OCI-LY1 (cell line): ENCODE data around the gene HDAC1.
A peak's percentile ranks its signal among the peaks of the same experiment; 100 is the strongest.

ENCODE experiments used
- H2AFZ ChIP-seq: fragments of 200-600 bp; sonication (generic), shearing (Covaris generic); 2 replicates; pipeline ENCODE4 v1.6.0; 2014; ENCODE audit warnings: antibody characterized with exemption, mild to moderate bottlenecking, low read length
- H3F3A ChIP-seq: fragments of 200-600 bp; sonication (generic), shearing (Covaris generic); 2 replicates; pipeline ENCODE4 v1.6.0; 2014; ENCODE audit warnings: mild to moderate bottlenecking, antibody characterized with exemption, low read length, moderate library complexity; ENCODE audit not compliant: insufficient read depth
- H3K27ac ChIP-seq: fragments of 200-600 bp; sonication (generic); 2 replicates; pipeline ENCODE4 v1.5.1; 2014; ENCODE audit warnings: low read length, mixed run types, mild to moderate bottlenecking, low read depth; ENCODE audit not compliant: poor library complexity, severe bottlenecking
- H3K27me3 ChIP-seq: fragments of 200-600 bp; sonication (generic); 2 replicates; pipeline ENCODE4 v1.6.0; 2014; ENCODE audit warnings: antibody characterized with exemption, mild to moderate bottlenecking, low read length, moderate library complexity; ENCODE audit not compliant: insufficient read depth
- H3K36me3 ChIP-seq: fragments of 200-600 bp; sonication (generic); 2 replicates; pipeline ENCODE4 v1.6.1; 2014; ENCODE audit warnings: mild to moderate bottlenecking, antibody characterized with exemption, low read length, moderate library complexity, mixed read lengths; ENCODE audit not compliant: insufficient read depth
- H3K4me1 ChIP-seq: fragments of 200-600 bp; sonication (generic); 2 replicates; pipeline ENCODE4 v1.5.1; 2014; ENCODE audit warnings: mild to moderate bottlenecking, low read length, moderate library complexity; ENCODE audit not compliant: insufficient read depth, severe bottlenecking
- H3K4me2 ChIP-seq: fragments of 200-600 bp; sonication (generic), shearing (Covaris generic); 2 replicates; pipeline ENCODE4 v1.6.1; 2014; ENCODE audit warnings: low read length
- H3K4me3 ChIP-seq: fragments of 200-600 bp; sonication (generic); 2 replicates; pipeline ENCODE4 v1.5.1; 2014; ENCODE audit warnings: low read length, low read depth, mild to moderate bottlenecking, mixed read lengths; ENCODE audit not compliant: poor library complexity, severe bottlenecking
- H3K79me2 ChIP-seq: fragments of 200-600 bp; shearing (Covaris generic); 2 replicates; pipeline ENCODE4 v1.6.1; 2016; ENCODE audit warnings: mixed run types, low read length, mixed read lengths; ENCODE audit not compliant: insufficient read depth
- H3K9ac ChIP-seq: fragments of 200-600 bp; sonication (generic), shearing (Covaris generic); 2 replicates; pipeline ENCODE4 v1.6.1; 2014; ENCODE audit warnings: mild to moderate bottlenecking, low read length, mixed read lengths
- H3K9me2 ChIP-seq: fragments of 200-600 bp; sonication (generic), shearing (Covaris generic); 2 replicates; pipeline ENCODE4 v1.6.1; 2014; ENCODE audit warnings: low read depth, mild to moderate bottlenecking, low read length, mixed read lengths
- H3K9me3 ChIP-seq: fragments of 200-600 bp; shearing (Covaris generic); 2 replicates; pipeline ENCODE4 v1.6.1; 2014; ENCODE audit warnings: low read length, mixed read lengths
- H4K20me1 ChIP-seq: fragments of 200-600 bp; sonication (generic), shearing (Covaris generic); 2 replicates; pipeline ENCODE4 v1.6.0; 2016; ENCODE audit warnings: mild to moderate bottlenecking, low read length; ENCODE audit not compliant: insufficient read depth
- EZH2 ChIP-seq: fragments of 200-600 bp; sonication (generic), shearing (Covaris generic); IDR thresholded peaks from 2 replicates; pipeline ENCODE4 v1.8.0; 2017; ENCODE audit warnings: borderline replicate concordance, mixed run types, mild to moderate bottlenecking, antibody characterized with exemption, low read length, moderate library complexity, mixed read lengths
- TF ChIP-seq, protein P1 (sequence below): fragments of 200-600 bp; sonication (generic), shearing (Covaris generic); IDR thresholded peaks from 2 replicates; pipeline ENCODE4 v1.5.1; 2017; ENCODE audit warnings: mild to moderate bottlenecking, antibody characterized with exemption, low read length, moderate library complexity, mixed read lengths

HDAC1 gene

GRCh38 chr1:32273391-32274208, 18.3 kb upstream of the HDAC1 start:
- Histone ChIP-seq H3K9me2 (no peaks in the 10 kb centered on the region), H3F3A (0 out of 2 replicates have a peak, but pooled peaks cover 5% of the 10 kb centered on the region), H2AFZ (no peak overlapping the region), H3K27me3 (no peaks in the 10 kb centered on the region), H3K9ac (peak overlapping the region; percentile 92), H3K36me3 (peaks cover 35% of the 10 kb centered on the region), H4K20me1 (no peaks in the 10 kb centered on the region), H3K79me2 (no peaks in the 10 kb centered on the region), H3K27ac (peak overlapping the region; percentile 89), H3K4me3 (peak overlapping the region; percentile 68), H3K9me3 (no peaks in the 10 kb centered on the region), H3K4me1 (peaks cover 36% of the 10 kb centered on the region), H3K4me2 (peak overlapping the region; percentile 93)
- TF ChIP-seq EZH2, result no peak
- TF ChIP-seq, protein P1, sequence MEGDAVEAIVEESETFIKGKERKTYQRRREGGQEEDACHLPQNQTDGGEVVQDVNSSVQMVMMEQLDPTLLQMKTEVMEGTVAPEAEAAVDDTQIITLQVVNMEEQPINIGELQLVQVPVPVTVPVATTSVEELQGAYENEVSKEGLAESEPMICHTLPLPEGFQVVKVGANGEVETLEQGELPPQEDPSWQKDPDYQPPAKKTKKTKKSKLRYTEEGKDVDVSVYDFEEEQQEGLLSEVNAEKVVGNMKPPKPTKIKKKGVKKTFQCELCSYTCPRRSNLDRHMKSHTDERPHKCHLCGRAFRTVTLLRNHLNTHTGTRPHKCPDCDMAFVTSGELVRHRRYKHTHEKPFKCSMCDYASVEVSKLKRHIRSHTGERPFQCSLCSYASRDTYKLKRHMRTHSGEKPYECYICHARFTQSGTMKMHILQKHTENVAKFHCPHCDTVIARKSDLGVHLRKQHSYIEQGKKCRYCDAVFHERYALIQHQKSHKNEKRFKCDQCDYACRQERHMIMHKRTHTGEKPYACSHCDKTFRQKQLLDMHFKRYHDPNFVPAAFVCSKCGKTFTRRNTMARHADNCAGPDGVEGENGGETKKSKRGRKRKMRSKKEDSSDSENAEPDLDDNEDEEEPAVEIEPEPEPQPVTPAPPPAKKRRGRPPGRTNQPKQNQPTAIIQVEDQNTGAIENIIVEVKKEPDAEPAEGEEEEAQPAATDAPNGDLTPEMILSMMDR, result no peak

GRCh38 chr1:32274646-32275340, 17.1 kb upstream of the HDAC1 start:
- H2AFZ ChIP-seq, result no peak overlapping the region
- H3K4me3 ChIP-seq, result peak overlapping the region; percentile 68
- no peaks in the 10 kb centered on the region for H3K27me3 ChIP-seq
- H3K9me3 ChIP-seq, result no peaks in the 10 kb centered on the region
- peak overlapping the region; percentile 89 for H3K27ac ChIP-seq
- H3K9me2 ChIP-seq, result no peaks in the 10 kb centered on the region
- H3K36me3 ChIP-seq, result peaks cover 47% of the 10 kb centered on the region
- peak overlapping the region; percentile 92 for H3K9ac ChIP-seq
- H3K79me2 ChIP-seq, result no peaks in the 10 kb centered on the region
- no peak for TF ChIP-seq EZH2
- TF ChIP-seq, protein P1, result no peak
- no peaks in the 10 kb centered on the region for H4K20me1 ChIP-seq
- 0 out of 2 replicates have a peak, but pooled peaks cover 2% of the 10 kb centered on the region for H3F3A ChIP-seq
- peak overlapping the region; percentile 93 for H3K4me2 ChIP-seq
- H3K4me1 ChIP-seq, result peaks cover 36% of the 10 kb centered on the region

DNA sequence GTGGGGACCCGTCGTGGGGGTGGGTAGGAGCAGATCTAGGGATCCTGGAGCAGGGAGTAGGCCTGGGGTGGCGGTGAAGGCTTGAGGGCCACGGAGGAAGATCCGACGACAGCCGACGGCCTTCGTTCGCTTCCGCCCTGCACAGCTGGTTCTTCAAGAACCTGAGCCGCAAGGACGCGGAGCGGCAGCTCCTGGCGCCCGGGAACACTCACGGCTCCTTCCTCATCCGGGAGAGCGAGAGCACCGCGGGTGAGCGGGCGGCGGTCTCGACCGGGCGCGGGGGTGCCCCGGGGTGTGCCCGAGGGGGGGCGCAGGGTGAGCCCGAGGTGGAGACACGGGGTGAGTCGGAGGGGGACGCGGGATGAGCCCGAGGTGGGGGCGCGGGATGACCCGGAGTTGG, 16.5 kb upstream of the HDAC1 start:
- H3K27ac ChIP-seq, result no peak overlapping the region
- H3K9me3 ChIP-seq, result no peaks in the 10 kb centered on the region
- H3K4me3 ChIP-seq, result peak overlapping the region; percentile 68
- H3K79me2 ChIP-seq, result no peaks in the 10 kb centered on the region
- H3F3A ChIP-seq, result no peaks in the 10 kb centered on the region
- no peak overlapping the region for H3K9ac ChIP-seq
- TF ChIP-seq EZH2, result no peak
- TF ChIP-seq, protein P1, result no peak
- no peaks in the 10 kb centered on the region for H3K27me3 ChIP-seq
- peaks cover 36% of the 10 kb centered on the region for H3K4me1 ChIP-seq
- no peaks in the 10 kb centered on the region for H3K9me2 ChIP-seq
- no peak overlapping the region for H2AFZ ChIP-seq
- no peaks in the 10 kb centered on the region for H4K20me1 ChIP-seq
- H3K36me3 ChIP-seq, result peaks cover 51% of the 10 kb centered on the region
- no peak overlapping the region; the same call in 1 of the 2 replicates for H3K4me2 ChIP-seq
